DND-41 (cell line): ENCODE measurements around the gene FGF8.

ENCODE experiments used
- EZH2 ChIP-seq: IDR thresholded peaks from 3 replicates; pipeline ENCODE4 v1.6.1; 2012; ENCODE audit warnings: borderline replicate concordance, low read depth, mild to moderate bottlenecking, moderate library complexity, low read length, inconsistent platforms; ENCODE audit not compliant: severe bottlenecking
- TF ChIP-seq, protein P1 (sequence below): IDR thresholded peaks from 2 replicates; pipeline ENCODE4 v1.5.1; 2012; ENCODE audit warnings: borderline replicate concordance, low read length, moderate library complexity, mild to moderate bottlenecking; ENCODE audit not compliant: poor library complexity, severe bottlenecking; ENCODE audit errors: extremely low read depth

DNA sequence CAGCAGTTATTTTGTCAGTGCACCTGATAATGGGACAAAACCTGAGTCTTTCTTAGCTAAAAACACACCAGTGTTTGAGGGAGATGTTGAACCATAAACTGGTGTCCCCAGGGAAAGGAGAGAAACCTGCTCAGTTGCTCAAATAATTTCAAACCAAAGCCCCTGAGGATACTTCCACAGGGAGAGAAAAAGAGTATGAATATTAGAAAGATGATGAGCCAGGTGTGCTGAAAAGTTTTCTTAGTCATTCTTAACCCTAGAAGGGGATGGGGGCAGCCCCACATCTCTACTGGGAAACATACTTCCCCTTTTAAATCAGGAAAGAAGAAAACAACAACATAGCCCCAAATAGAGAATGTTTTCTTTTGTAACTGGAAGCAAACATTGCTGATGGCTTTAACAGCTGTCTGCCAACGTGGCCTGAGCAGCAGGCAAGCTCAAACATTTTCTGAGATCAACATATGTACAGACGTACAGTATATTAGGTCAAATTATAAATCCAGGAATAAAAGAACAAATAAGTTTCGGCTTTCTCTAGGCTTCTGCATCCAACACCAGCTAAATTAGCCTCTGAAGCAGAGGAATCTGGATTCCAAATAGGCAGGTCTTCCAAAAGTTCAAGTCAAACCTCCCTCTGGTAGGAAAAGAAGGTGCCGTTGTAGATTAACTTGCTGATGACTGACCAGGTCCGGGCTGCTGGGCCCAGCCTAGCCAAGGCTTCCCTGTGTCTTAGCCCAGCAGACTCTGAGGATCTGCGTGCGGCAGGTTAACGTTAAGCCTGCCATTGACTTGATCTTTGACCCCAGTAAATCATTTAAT lies 50.4 kb downstream of the FGF8 start:
- TF ChIP-seq, protein P1, sequence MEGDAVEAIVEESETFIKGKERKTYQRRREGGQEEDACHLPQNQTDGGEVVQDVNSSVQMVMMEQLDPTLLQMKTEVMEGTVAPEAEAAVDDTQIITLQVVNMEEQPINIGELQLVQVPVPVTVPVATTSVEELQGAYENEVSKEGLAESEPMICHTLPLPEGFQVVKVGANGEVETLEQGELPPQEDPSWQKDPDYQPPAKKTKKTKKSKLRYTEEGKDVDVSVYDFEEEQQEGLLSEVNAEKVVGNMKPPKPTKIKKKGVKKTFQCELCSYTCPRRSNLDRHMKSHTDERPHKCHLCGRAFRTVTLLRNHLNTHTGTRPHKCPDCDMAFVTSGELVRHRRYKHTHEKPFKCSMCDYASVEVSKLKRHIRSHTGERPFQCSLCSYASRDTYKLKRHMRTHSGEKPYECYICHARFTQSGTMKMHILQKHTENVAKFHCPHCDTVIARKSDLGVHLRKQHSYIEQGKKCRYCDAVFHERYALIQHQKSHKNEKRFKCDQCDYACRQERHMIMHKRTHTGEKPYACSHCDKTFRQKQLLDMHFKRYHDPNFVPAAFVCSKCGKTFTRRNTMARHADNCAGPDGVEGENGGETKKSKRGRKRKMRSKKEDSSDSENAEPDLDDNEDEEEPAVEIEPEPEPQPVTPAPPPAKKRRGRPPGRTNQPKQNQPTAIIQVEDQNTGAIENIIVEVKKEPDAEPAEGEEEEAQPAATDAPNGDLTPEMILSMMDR: no peak
- TF ChIP-seq EZH2: no peak
